HCT116 (cell line): ENCODE measurements around the gene ABCC8.

Experiments used
- CEBPB ChIP-seq: IDR thresholded peaks from 2 replicates; pipeline ENCODE4 v1.6.1; 2012; ENCODE audit warnings: low read depth
- ELF1 ChIP-seq: IDR thresholded peaks from 2 replicates; pipeline ENCODE4 v1.6.1; 2012; ENCODE audit warnings: low read depth, borderline replicate concordance
- EZH2 ChIP-seq: fragments of 200-600 bp; sonication (generic); IDR thresholded peaks from 2 replicates; pipeline ENCODE4 v1.6.1; 2017; ENCODE audit warnings: antibody characterized with exemption, mixed run types
- POLR2AphosphoS5 ChIP-seq: IDR thresholded peaks from 2 replicates; pipeline ENCODE4 v1.6.1; 2011; ENCODE audit warnings: mild to moderate bottlenecking, low read depth, low read length, moderate library complexity
- RAD21 ChIP-seq: IDR thresholded peaks from 2 replicates; pipeline ENCODE4 v1.6.1; 2012; ENCODE audit warnings: low read depth, mild to moderate bottlenecking
- SIN3A ChIP-seq: IDR thresholded peaks from 2 replicates; pipeline ENCODE4 v1.6.1; 2012; ENCODE audit warnings: low read depth
- TCF7L2 ChIP-seq: IDR thresholded peaks from 2 replicates; pipeline ENCODE4 v1.7.0; 2011; ENCODE audit warnings: borderline replicate concordance, inconsistent platforms; ENCODE audit not compliant: insufficient read depth, insufficient read length; ENCODE audit errors: extremely low read depth
- ZFX ChIP-seq: fragments of 450-650 bp; IDR thresholded peaks from 2 replicates; pipeline ENCODE4 v1.6.1; 2017
- ZNF274 ChIP-seq: fragments of 200-500 bp; sonication (Bioruptor generic); IDR thresholded peaks from 2 replicates; pipeline ENCODE4 v1.6.1; 2014; ENCODE audit warnings: mild to moderate bottlenecking, low read depth, low read length, inconsistent platforms
- TF ChIP-seq, protein P1 (sequence below), 3 experiments: fragments of 200-600 bp in 1 of 3; sonication (generic) in 1 of 3; IDR thresholded peaks in 2 of 3; conservative IDR thresholded peaks in 1 of 3; 2 replicates each; pipeline ENCODE4 v1.5.1; 2012 to 2017; ENCODE audit warnings: low read depth in 2 of 3, low read length in 2 of 3, antibody characterized with exemption in 1 of 3, borderline replicate concordance in 1 of 3, control low read depth in 1 of 3, mild to moderate bottlenecking in 1 of 3, mixed read lengths in 1 of 3, mixed run types in 1 of 3, moderate library complexity in 1 of 3; ENCODE audit not compliant: insufficient read depth in 1 of 3
- TF ChIP-seq, protein P2 (sequence below): IDR thresholded peaks from 2 replicates; pipeline ENCODE4 v1.6.1; 2012; ENCODE audit warnings: low read depth
- TF ChIP-seq, protein P3 (sequence below): IDR thresholded peaks from 2 replicates; pipeline ENCODE4 v1.6.1; 2012

DNA sequence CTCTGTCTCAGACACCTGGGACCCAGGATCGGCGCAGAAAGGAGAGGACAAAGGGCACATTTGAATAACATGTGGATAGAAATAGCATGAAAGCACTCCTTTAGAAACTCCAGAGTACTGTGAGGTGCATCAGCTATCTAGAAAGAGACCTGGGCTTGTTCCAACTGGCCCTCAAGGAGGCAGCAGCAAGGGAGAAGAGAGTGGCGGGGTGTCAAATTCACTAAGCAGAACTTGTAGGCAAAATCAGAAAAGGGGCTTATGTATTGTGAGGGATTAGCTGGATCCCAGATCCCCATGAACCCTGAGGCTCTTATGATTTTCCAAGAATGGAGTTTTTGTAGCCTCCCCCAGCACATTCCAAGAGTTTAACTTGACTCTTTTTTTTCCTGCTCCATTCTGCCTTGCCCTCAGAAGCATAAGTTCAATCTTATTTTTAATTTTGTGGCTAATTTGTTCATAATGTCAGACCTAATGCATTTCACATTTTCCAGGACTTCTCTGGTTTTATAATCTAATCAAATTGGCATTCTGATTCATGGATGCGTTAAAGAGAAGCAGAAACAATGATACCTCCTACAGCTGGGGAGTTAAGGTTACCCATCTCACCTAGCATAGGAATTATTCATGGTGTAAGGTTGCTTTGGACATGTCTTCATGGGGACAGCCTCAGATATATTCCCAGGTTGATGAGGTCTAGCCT lies 34.0 kb upstream of the ABCC8 start:
- TF ChIP-seq, protein P1, sequence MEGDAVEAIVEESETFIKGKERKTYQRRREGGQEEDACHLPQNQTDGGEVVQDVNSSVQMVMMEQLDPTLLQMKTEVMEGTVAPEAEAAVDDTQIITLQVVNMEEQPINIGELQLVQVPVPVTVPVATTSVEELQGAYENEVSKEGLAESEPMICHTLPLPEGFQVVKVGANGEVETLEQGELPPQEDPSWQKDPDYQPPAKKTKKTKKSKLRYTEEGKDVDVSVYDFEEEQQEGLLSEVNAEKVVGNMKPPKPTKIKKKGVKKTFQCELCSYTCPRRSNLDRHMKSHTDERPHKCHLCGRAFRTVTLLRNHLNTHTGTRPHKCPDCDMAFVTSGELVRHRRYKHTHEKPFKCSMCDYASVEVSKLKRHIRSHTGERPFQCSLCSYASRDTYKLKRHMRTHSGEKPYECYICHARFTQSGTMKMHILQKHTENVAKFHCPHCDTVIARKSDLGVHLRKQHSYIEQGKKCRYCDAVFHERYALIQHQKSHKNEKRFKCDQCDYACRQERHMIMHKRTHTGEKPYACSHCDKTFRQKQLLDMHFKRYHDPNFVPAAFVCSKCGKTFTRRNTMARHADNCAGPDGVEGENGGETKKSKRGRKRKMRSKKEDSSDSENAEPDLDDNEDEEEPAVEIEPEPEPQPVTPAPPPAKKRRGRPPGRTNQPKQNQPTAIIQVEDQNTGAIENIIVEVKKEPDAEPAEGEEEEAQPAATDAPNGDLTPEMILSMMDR (IDR thresholded peaks at IDR 0.05 in 2 of 3, conservative IDR thresholded peaks at IDR 0.05 in 1 of 3; ENCODE audit: borderline replicate concordance in 1 of 3, insufficient read depth in 1 of 3, low read depth in 2 of 3, low read length in 2 of 3), result no peak
- no peak for TF ChIP-seq POLR2AphosphoS5
- TF ChIP-seq CEBPB, result no peak
- TF ChIP-seq ZNF274, result no peak
- no peak for TF ChIP-seq ELF1
- no peak for TF ChIP-seq SIN3A
- TF ChIP-seq TCF7L2, result no peak
- TF ChIP-seq RAD21, result no peak
- no peak for TF ChIP-seq EZH2
- TF ChIP-seq, protein P2, sequence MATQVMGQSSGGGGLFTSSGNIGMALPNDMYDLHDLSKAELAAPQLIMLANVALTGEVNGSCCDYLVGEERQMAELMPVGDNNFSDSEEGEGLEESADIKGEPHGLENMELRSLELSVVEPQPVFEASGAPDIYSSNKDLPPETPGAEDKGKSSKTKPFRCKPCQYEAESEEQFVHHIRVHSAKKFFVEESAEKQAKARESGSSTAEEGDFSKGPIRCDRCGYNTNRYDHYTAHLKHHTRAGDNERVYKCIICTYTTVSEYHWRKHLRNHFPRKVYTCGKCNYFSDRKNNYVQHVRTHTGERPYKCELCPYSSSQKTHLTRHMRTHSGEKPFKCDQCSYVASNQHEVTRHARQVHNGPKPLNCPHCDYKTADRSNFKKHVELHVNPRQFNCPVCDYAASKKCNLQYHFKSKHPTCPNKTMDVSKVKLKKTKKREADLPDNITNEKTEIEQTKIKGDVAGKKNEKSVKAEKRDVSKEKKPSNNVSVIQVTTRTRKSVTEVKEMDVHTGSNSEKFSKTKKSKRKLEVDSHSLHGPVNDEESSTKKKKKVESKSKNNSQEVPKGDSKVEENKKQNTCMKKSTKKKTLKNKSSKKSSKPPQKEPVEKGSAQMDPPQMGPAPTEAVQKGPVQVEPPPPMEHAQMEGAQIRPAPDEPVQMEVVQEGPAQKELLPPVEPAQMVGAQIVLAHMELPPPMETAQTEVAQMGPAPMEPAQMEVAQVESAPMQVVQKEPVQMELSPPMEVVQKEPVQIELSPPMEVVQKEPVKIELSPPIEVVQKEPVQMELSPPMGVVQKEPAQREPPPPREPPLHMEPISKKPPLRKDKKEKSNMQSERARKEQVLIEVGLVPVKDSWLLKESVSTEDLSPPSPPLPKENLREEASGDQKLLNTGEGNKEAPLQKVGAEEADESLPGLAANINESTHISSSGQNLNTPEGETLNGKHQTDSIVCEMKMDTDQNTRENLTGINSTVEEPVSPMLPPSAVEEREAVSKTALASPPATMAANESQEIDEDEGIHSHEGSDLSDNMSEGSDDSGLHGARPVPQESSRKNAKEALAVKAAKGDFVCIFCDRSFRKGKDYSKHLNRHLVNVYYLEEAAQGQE, result no peak
- TF ChIP-seq, protein P3, sequence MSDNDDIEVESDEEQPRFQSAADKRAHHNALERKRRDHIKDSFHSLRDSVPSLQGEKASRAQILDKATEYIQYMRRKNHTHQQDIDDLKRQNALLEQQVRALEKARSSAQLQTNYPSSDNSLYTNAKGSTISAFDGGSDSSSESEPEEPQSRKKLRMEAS, result no peak
- no peak for TF ChIP-seq ZFX
